HL-60 (cell line): ENCODE results near the gene AGBL4.

Experiments used
- CTCF ChIP-seq: IDR thresholded peaks from one replicate; pipeline ENCODE4 v1.5.1; 2011; ENCODE audit warnings: low read length, control low read depth, inconsistent platforms; ENCODE audit not compliant: insufficient read depth
- GABPA ChIP-seq: IDR thresholded peaks from 2 replicates; pipeline ENCODE4 v1.6.1; 2012; ENCODE audit warnings: low read depth
- POLR2AphosphoS5 ChIP-seq: IDR thresholded peaks from 2 replicates; pipeline ENCODE4 v1.6.1; 2012; ENCODE audit warnings: low read depth
- REST ChIP-seq: IDR thresholded peaks from 2 replicates; pipeline ENCODE4 v1.6.1; 2012; ENCODE audit warnings: low read depth; ENCODE audit not compliant: insufficient replicate concordance
- SPI1 ChIP-seq: IDR thresholded peaks from 2 replicates; pipeline ENCODE4 v1.6.1; 2012; ENCODE audit warnings: low read depth, mild to moderate bottlenecking, borderline replicate concordance

- TF ChIP-seq CTCF (no peak), REST (no peak), POLR2AphosphoS5 (no peak), GABPA (no peak), SPI1 (no peak)
These were observed 181.2 kb downstream of the AGBL4 start for GRCh38 chr1:49842596-49842995.
